GM19025 (cell line): Measurements from ENCODE around the gene KRTAP13-2.

Experiments used
- ATAC-seq: cut with Tn5 transposase; IDR thresholded peaks from one replicate; pipeline ENCODE4 v1.9.1; 2021; ENCODE audit warnings: mild to moderate bottlenecking, low read depth, moderate library complexity; ENCODE audit not compliant: unreplicated experiment

Gene KRTAP13-2

GRCh38 chr21:30372139-30372770, at the start of gene KRTAP13-2:
Gene KRTAP13-2, minus strand, starts transcription at chr21:30372271. Its CDS starts 58 bp downstream, at chr21:30372213.
- ATAC-seq, result no peak

- ATAC-seq, result no peak
Observed at GRCh38 chr21:30415993-30416392, 43.9 kb upstream of the KRTAP13-2 start.

- ATAC-seq, result no peak
Observed at GRCh38 chr21:30408782-30409494, 36.9 kb upstream of the KRTAP13-2 start.

- no peak for ATAC-seq
Observed at GRCh38 chr21:30395731-30396130, 23.7 kb upstream of the KRTAP13-2 start, which contains the start of gene KRTAP13-1. Gene KRTAP13-1, plus strand, starts transcription at chr21:30396031. Its CDS starts 56 bp downstream, at chr21:30396087.

- ATAC-seq, result no peak
Observed at GRCh38 chr21:30391492-30392025, 19.5 kb upstream of the KRTAP13-2 start.

GRCh38 chr21:30382201-30382600, 10.1 kb upstream of the KRTAP13-2 start:
- ATAC-seq, result no peak

GRCh38 chr21:30355906-30356305, 16.2 kb downstream of the KRTAP13-2 start:
- no peak for ATAC-seq

GRCh38 chr21:30354308-30355005, 17.6 kb downstream of the KRTAP13-2 start:
- no peak for ATAC-seq

GRCh38 chr21:30351534-30351933, 20.5 kb downstream of the KRTAP13-2 start:
- ATAC-seq, result no peak

GRCh38 chr21:30349572-30349971, 22.5 kb downstream of the KRTAP13-2 start:
- ATAC-seq, result no peak

- no peak for ATAC-seq
Observed at GRCh38 chr21:30348506-30348905, 23.6 kb downstream of the KRTAP13-2 start, which contains the start of gene KRTAP23-1. Gene KRTAP23-1, minus strand, starts transcription at chr21:30348606. Its CDS starts 0 bp downstream, at chr21:30348606.

- no peak for ATAC-seq
Observed at GRCh38 chr21:30345014-30345413, 27.1 kb downstream of the KRTAP13-2 start.

- no peak for ATAC-seq
Observed at GRCh38 chr21:30340714-30341573, 31.1 kb downstream of the KRTAP13-2 start.

GRCh38 chr21:30338717-30339116, 33.4 kb downstream of the KRTAP13-2 start:
- no peak for ATAC-seq

- no peak for ATAC-seq
Observed at GRCh38 chr21:30337772-30338171, 34.3 kb downstream of the KRTAP13-2 start.

GRCh38 chr21:30337276-30337744, 34.8 kb downstream of the KRTAP13-2 start, which contains the start of gene KRTAP27-1:
Gene KRTAP27-1, minus strand, starts transcription at chr21:30337694. Its CDS starts 26 bp downstream, at chr21:30337668.
- ATAC-seq, result no peak

- ATAC-seq, result no peak
Observed at GRCh38 chr21:30336596-30336995, 35.5 kb downstream of the KRTAP13-2 start.

GRCh38 chr21:30333736-30334135, 38.3 kb downstream of the KRTAP13-2 start:
- no peak for ATAC-seq

GRCh38 chr21:30332681-30333080, 39.4 kb downstream of the KRTAP13-2 start:
- ATAC-seq, result no peak
